Heart right ventricle (tissue), 16 donors: ENCODE measurements around the gene TMED8. TPM values are rescaled to one million over a fixed set of nuclear protein-coding genes. Genes with fewer than 3 reads are reported as not detected.

ENCODE experiments used
- ATAC-seq, 8 donors: fragments of 200-7000 bp; cut with Tn5 transposase; one replicate each; pipeline ENCODE4 v1.9.1; 2020; ENCODE audit warnings: mild to moderate bottlenecking in 8 of 8, moderate library complexity in 8 of 8, moderate number of reproducible peaks in 1 of 8
- DNase-seq, 2 donors: peaks; one replicate each; pipeline ENCODE4 v3.0.0-alpha.2; 2020
- H3K27ac ChIP-seq, 10 donors: fragments of 200-600 bp; sonication (generic) in 2 of 10; one replicate each; pipeline versions ENCODE4 v1.5.0 to v1.8.0; 2020 to 2022; ENCODE audit warnings: mild to moderate bottlenecking in 3 of 10
- H3K27me3 ChIP-seq, 7 donors: fragments of 200-600 bp; one replicate each; pipeline ENCODE4 v1.8.0; 2021 to 2022; ENCODE audit warnings: mild to moderate bottlenecking in 2 of 7
- H3K36me3 ChIP-seq, 9 donors: fragments of 200-600 bp; sonication (generic) in 1 of 9; one replicate each; pipeline versions ENCODE4 v1.5.0 to v1.8.0; 2020 to 2022; ENCODE audit warnings: mild to moderate bottlenecking in 2 of 9
- H3K4me1 ChIP-seq, 9 donors: fragments of 200-600 bp; sonication (generic) in 1 of 9; one replicate each; pipeline versions ENCODE4 v1.5.0 to v1.8.0; 2020 to 2022; ENCODE audit warnings: mild to moderate bottlenecking in 4 of 9
- H3K4me3 ChIP-seq, 10 donors: fragments of 200-600 bp; sonication (generic) in 2 of 10; one replicate each; pipeline versions ENCODE4 v1.5.0 to v1.8.0; 2020 to 2022; ENCODE audit warnings: mild to moderate bottlenecking in 7 of 10, moderate library complexity in 2 of 10
- H3K9me3 ChIP-seq, 11 donors: fragments of 200-600 bp in 10 of 11; sonication (generic) in 2 of 11; one replicate each; pipeline versions ENCODE4 v1.5.0 to v1.8.0; 2013 to 2022; ENCODE audit warnings: mild to moderate bottlenecking in 2 of 11, control low read depth in 1 of 11, moderate library complexity in 1 of 11
- CTCF ChIP-seq, 9 donors: fragments of 200-600 bp; sonication (generic) in 2 of 9; IDR thresholded peaks; one replicate each; pipeline versions ENCODE4 v1.5.0 to v1.8.0; 2021 to 2022; ENCODE audit warnings: antibody characterized with exemption in 9 of 9, mild to moderate bottlenecking in 5 of 9, moderate library complexity in 1 of 9
- WGBS, 2 donors: extraction: QIAGEN DNeasy Blood & Tissue Kit; methylation state at CpG; one replicate each; pipeline ENCODE4 v1.1.7; 2013; ENCODE audit warnings: inconsistent platforms in 1 of 2; 5-methylcytosine and 5-hydroxymethylcytosine counted together
- intact Hi-C, 10 donors: fragments of 100-400 bp; cut with DNase I; formaldehyde crosslinking; loops; one replicate each; pipeline versions ENCODE4 v1.11.1 to v1.14.2; 2022
- polyA plus RNA-seq, 2 donors: library from polyadenylated mRNA; stranded (reverse); fragments of 200-250 nt; gene quantifications; one replicate each; pipeline ENCODE4 v1.2.3, GENCODE V29; 2013
- total RNA-seq, 10 donors: library from RNA; stranded (reverse); fragmentation: NEBNext Ultra II Directional in 3 of 10; extraction: Animal tissue kit (Norgen Biotek cat#: 25700) in 3 of 10; gene quantifications; one replicate each; pipeline versions ENCODE4 v1.2.1 to v1.2.4, GENCODE V29; 2021 to 2023
- donor health status: Arrhythmogenic right ventricular cardiomyopathy.
- donor health status: ischemic (EF 13 %, LVEDD 7.1; RV severe dilation, severe dysfunction).
- donor health status: healthy with polysubstance abuse.
- donor health status: DM: no; HTN: yes; CAD: no.
- donor health status: DM: no; HTN: no; CAD: no.
- donor health status: ischemic (EF 25% LVEDD 6.9; RV normal size, moderate dysfunction).
- donor health status: ischemic (EF 25% LVEDD 5.7; RV mildly dilated, moderate dysfunction).
- donor health status: healthy.
- donor health status: DM: yes; HTN: yes; CAD: no.
- donor health status: Ischemic cardiomyopathy.
- donor health status: ischemic (EF 35%, LVEDD 5.7; RV mildly dilated, moderate dysfunction).
- donor health status: nonischemic (EF 11% LVEDD 7.7; RV severe dilation, severe dysfunction).
- donor health status: DM: yes; HTN: yes; CAD: no.
- donor health status: PGD.
- donor health status: ischemic (EF 29% LVEDD 5.4; RV normal size, mild dysfunction).
- donor health status: nonischemic (EF 23%, LVEDD 6.1; RV moderate dilation, normal function).

The TMED8 gene
- total and polyA plus RNA-seq, 12 donors = 1.8 to 8.7 (median 6.8) TPM

GRCh38 chr14:77407158-77407557, 30.3 kb upstream of the TMED8 start:
- H3K27me3 ChIP-seq = no peaks in the 10 kb centered on the region
- peaks cover 0 to 30% (median 0%) of the 10 kb centered on the region in 9 donors for H3K4me1 ChIP-seq
- WGBS, 2 donors = 77 to 83% methylated on average over 2 of the region's 2 CpGs
- H3K9me3 ChIP-seq = no peaks in the 10 kb centered on the region
- peak overlapping the region in 1 of 10 donors; percentile 20 for H3K4me3 ChIP-seq
- peak overlapping the region in 1 of 10 donors; percentile 70 for H3K27ac ChIP-seq
- intact Hi-C loops = no loop called here
- DNase-seq (no peak), ATAC-seq (peak in 2 of 8 donors; percentile 15 to 34)
- peaks cover 0 to 5% (median 0%) of the 10 kb centered on the region in 9 donors for H3K36me3 ChIP-seq
- TF ChIP-seq CTCF (IDR thresholded peaks at IDR 0.05) = no peak

GRCh38 chr14:77406718-77407117, 29.8 kb upstream of the TMED8 start:
- H3K4me3 ChIP-seq = peak overlapping the region in 1 of 10 donors; percentile 20
- no peaks in the 10 kb centered on the region for H3K9me3 ChIP-seq
- peak overlapping the region in 1 of 10 donors; percentile 70 for H3K27ac ChIP-seq
- DNase-seq (no peak), ATAC-seq (peak in 1 of 8 donors; percentile 28)
- H3K4me1 ChIP-seq = peaks cover 0 to 30% (median 0%) of the 10 kb centered on the region in 9 donors
- no peak for TF ChIP-seq CTCF (IDR thresholded peaks at IDR 0.05)
- WGBS, 2 donors = 42 to 48% methylated on average over 6 of the region's 6 CpGs
- H3K27me3 ChIP-seq = no peaks in the 10 kb centered on the region
- peaks cover 0 to 5% (median 0%) of the 10 kb centered on the region in 9 donors for H3K36me3 ChIP-seq
- intact Hi-C loops = no loop called here

- intact Hi-C loops = no loop called here
- H3K27me3 ChIP-seq = no peaks in the 10 kb centered on the region
- no peak overlapping the region for H3K27ac ChIP-seq
- TF ChIP-seq CTCF (IDR thresholded peaks at IDR 0.05) = no peak
- WGBS, 2 donors = 52 to 63% methylated on average over 3 of the region's 3 CpGs
- no peak overlapping the region for H3K4me3 ChIP-seq
- peaks cover 0 to 5% (median 0%) of the 10 kb centered on the region in 9 donors for H3K36me3 ChIP-seq
- ATAC-seq = no peak
- H3K9me3 ChIP-seq = no peaks in the 10 kb centered on the region
- H3K4me1 ChIP-seq = peaks cover 0 to 30% (median 0%) of the 10 kb centered on the region in 9 donors
- DNase-seq = no peak
Measured at GRCh38 chr14:77406086-77406485, 29.2 kb upstream of the TMED8 start.

GRCh38 chr14:77403768-77404167, 26.9 kb upstream of the TMED8 start:
- Histone ChIP-seq H3K36me3 (peaks cover 0 to 5% (median 0%) of the 10 kb centered on the region in 9 donors), H3K27me3 (no peaks in the 10 kb centered on the region), H3K27ac (no peak overlapping the region), H3K9me3 (no peaks in the 10 kb centered on the region), H3K4me3 (no peak overlapping the region), H3K4me1 (peaks cover 0 to 30% (median 0%) of the 10 kb centered on the region in 9 donors)
- intact Hi-C loops = no loop called here
- TF ChIP-seq CTCF (IDR thresholded peaks at IDR 0.05) = no peak
- WGBS, 2 donors = 85 to 89% methylated on average over 3 of the region's 3 CpGs
- DNase-seq (no peak), ATAC-seq (no peak)
